Right renal pelvis (tissue), 4 donors: ENCODE measurements around the gene CHIA. TPM values are rescaled to one million over a fixed set of nuclear protein-coding genes. Genes with fewer than 3 reads are reported as not detected.
"Not testable (repeated sequence)": the region's sequence is repeated elsewhere in the genome, so short reads cannot be mapped to it uniquely, and the experiment has no call there.

ENCODE experiments used
- DNase-seq, 4 donors: peaks; one replicate each; pipeline ENCODE4 v3.0.0-alpha.2; 2013; ENCODE audit warnings: low read depth in 4 of 4, low spot score in 3 of 4, missing footprints in 1 of 4
- polyA plus RNA-seq, 4 donors: library from polyadenylated mRNA; unstranded; fragments of 120-200 nt; gene quantifications; one replicate each; pipeline ENCODE4 v1.2.1, GENCODE V29; 2013; ENCODE audit not compliant: insufficient read length in 4 of 4

The CHIA gene
- polyA plus RNA-seq, 4 donors = not detected

- not testable (repeated sequence) for DNase-seq
These were observed 69.6 kb downstream of the CHIA start for GRCh38 chr1:111360257-111360656.

GRCh38 chr1:111361761-111362160 is 71.1 kb downstream of the CHIA start:
- DNase-seq = no peak

- DNase-seq = no peak
These were observed 74.0 kb downstream of the CHIA start for GRCh38 chr1:111364690-111365089.

- no peak for DNase-seq
These were observed 75.6 kb downstream of the CHIA start for GRCh38 chr1:111366256-111366655.

- no peak for DNase-seq
These were observed 78.5 kb downstream of the CHIA start for GRCh38 chr1:111369177-111369576.

- DNase-seq = no peak
These were observed 79.0 kb downstream of the CHIA start for GRCh38 chr1:111369645-111370044.

Other genes with a start within 250 kb of the CHIA start
- gene DRAM2, start 150.8 kb upstream of the CHIA start, polyA plus RNA-seq = 10 to 100 TPM; 70.0 to 76.8 (median 71.8) TPM
- 10 to 100 TPM; 43.2 to 52.9 (median 47.9) TPM for gene CEPT1, start 150.6 kb upstream of the CHIA start, polyA plus RNA-seq
- gene DENND2D, start 90.2 kb upstream of the CHIA start, polyA plus RNA-seq = 10 to 100 TPM; 15.1 to 20.4 (median 18.0) TPM
- under 1 TPM; 0.23 to 0.47 (median 0.32) TPM for gene CHI3L2, start 63.1 kb upstream of the CHIA start, polyA plus RNA-seq
- 1 to 10 TPM; 3.0 to 5.4 (median 3.8) TPM for gene OVGP1, start 136.9 kb downstream of the CHIA start, polyA plus RNA-seq
- 10 to 100 TPM; 40.3 to 43.2 (median 41.0) TPM for gene WDR77, start 158.4 kb downstream of the CHIA start, polyA plus RNA-seq
- 100 to 1,000 TPM; 381 to 438 (median 392) TPM for gene ATP5PB, start 158.6 kb downstream of the CHIA start, polyA plus RNA-seq
- 1 to 10 TPM; 3.4 to 4.8 (median 3.8) TPM for gene C1orf162, start 183.1 kb downstream of the CHIA start, polyA plus RNA-seq
- gene ADORA3, start 212.8 kb downstream of the CHIA start, polyA plus RNA-seq = under 1 TPM; 0.50 to 0.83 (median 0.61) TPM
- gene TMIGD3, start 212.8 kb downstream of the CHIA start, polyA plus RNA-seq = 1 to 10 TPM; 1.0 to 1.8 (median 1.1) TPM